Activated T-helper 1 cell treated with anti-CD3 and anti-CD28 coated beads, Interleukin-12 subunit alpha, Interleukin-12 subunit beta, Interleukin-2, Interleukin-4 antibody, amounts not matched to agents 30 ng/mL and 10 ng/mL and 1 ng/mL, durations not matched to agents 14 hours and 24 hours and 36 hours (primary cell): ENCODE results near the gene CDH4. TPM values are rescaled to one million over a fixed set of nuclear protein-coding genes. Genes with fewer than 3 reads are reported as not detected.

Source experiments
- DNase-seq: peaks from one replicate; pipeline ENCODE4 v3.0.0; 2021; ENCODE audit warnings: low spot score
- H3K27ac Mint-ChIP-seq: one replicate; pipeline ENCODE4 v1.8.0; 2021; ENCODE audit warnings: mild to moderate bottlenecking, mixed read lengths
- H3K27me3 Mint-ChIP-seq: one replicate; pipeline ENCODE4 v1.8.0; 2022; ENCODE audit warnings: mild to moderate bottlenecking, moderate library complexity, mixed read lengths; ENCODE audit not compliant: insufficient read depth
- H3K36me3 Mint-ChIP-seq: one replicate; pipeline ENCODE4 v1.8.0; 2021; ENCODE audit warnings: low read depth, mixed read lengths
- H3K4me1 Mint-ChIP-seq: one replicate; pipeline ENCODE4 v1.8.0; 2021; ENCODE audit warnings: low read depth, mixed read lengths
- H3K4me3 Mint-ChIP-seq: one replicate; pipeline ENCODE4 v1.8.0; 2021; ENCODE audit warnings: mild to moderate bottlenecking, moderate library complexity, mixed read lengths
- H3K9me3 Mint-ChIP-seq: one replicate; pipeline ENCODE4 v1.8.0; 2021; ENCODE audit warnings: mixed read lengths
- intact Hi-C: fragments of 100-400 bp; cut with micrococcal nuclease; formaldehyde crosslinking; loops from one replicate; pipeline ENCODE4 v1.15.1; 2024
- total RNA-seq: library from RNA; stranded (reverse); gene quantifications from 2 replicates; pipeline ENCODE4 v1.2.3, GENCODE V29; 2022

The CDH4 gene
- total RNA-seq, 1 donor from 2014 or later: not detected

DNA sequence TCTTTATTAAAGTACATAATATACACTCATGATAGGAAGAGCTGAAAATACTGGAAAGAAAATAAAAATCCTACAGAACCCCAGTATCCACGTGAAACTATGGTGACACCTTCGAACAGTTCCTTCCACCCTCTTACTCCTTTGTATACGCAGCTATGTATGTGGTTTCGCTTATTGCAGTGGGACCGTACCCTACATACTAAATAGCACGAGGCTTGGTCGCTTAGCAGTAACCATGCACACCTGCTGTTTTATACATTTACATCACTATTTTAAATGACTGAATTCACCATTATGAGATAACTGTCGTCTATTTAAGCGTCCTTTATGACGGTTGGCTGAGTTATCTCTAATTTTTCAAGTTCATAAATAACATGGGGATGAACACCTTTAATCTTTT, 400.1 kb downstream of the CDH4 start:
- Mint-ChIP-seq H3K36me3 (no peaks in the 10 kb centered on the region), H3K27me3 (no peaks in the 10 kb centered on the region), H3K4me3 (no peak overlapping the region), H3K27ac (no peak overlapping the region), H3K4me1 (no peaks in the 10 kb centered on the region), H3K9me3 (no peaks in the 10 kb centered on the region)
- intact Hi-C loops: no loop called here
- no peak for DNase-seq

DNA sequence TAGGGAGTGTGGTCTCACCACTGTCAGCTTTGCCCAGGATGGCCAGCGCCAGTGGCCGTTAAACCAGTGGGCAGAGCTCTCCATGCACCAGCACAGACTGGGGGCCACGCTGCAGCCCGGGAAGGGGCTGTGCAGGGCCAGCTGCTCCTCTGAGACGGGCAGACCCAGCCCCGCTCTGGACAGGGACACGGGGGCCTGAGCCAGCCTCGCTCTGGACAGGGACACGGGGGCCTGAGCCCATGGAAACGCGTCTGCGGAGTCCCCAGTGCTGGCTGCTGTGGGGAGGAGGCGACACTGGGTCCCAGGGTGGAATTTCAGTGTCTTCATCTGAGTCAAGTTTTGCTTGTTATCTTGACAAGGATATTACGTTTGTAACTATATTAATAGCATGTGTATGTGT, 402.7 kb downstream of the CDH4 start:
- Mint-ChIP-seq H3K36me3 (no peaks in the 10 kb centered on the region), H3K27ac (no peak overlapping the region), H3K27me3 (no peaks in the 10 kb centered on the region), H3K9me3 (no peaks in the 10 kb centered on the region), H3K4me3 (no peak overlapping the region), H3K4me1 (no peaks in the 10 kb centered on the region)
- intact Hi-C loops: no loop called here
- no peak for DNase-seq

DNA sequence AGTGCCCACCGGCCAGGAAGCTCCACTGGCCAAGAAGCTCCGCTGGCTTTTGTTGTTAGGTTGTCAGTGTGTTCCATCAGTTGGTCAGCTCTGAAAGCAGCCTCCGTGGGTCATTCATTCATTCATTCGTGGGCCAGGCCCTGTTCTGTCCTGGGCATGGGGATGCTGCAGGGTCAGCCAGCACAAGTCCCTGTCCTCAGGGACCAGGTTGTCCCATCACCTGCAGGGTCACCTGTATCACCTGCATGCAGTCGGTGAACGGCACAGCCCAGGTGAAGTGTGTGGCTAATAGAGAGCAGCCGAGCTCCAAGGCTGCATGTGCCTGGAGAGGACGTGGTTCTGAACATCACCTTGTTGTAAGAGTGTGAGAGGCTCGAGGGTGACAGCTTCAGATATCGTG, 403.5 kb downstream of the CDH4 start:
- intact Hi-C loops: no loop called here
- Mint-ChIP-seq H3K9me3 (no peaks in the 10 kb centered on the region), H3K4me3 (no peak overlapping the region), H3K27me3 (no peaks in the 10 kb centered on the region), H3K27ac (no peak overlapping the region), H3K4me1 (no peaks in the 10 kb centered on the region), H3K36me3 (no peaks in the 10 kb centered on the region)
- no peak for DNase-seq

DNA sequence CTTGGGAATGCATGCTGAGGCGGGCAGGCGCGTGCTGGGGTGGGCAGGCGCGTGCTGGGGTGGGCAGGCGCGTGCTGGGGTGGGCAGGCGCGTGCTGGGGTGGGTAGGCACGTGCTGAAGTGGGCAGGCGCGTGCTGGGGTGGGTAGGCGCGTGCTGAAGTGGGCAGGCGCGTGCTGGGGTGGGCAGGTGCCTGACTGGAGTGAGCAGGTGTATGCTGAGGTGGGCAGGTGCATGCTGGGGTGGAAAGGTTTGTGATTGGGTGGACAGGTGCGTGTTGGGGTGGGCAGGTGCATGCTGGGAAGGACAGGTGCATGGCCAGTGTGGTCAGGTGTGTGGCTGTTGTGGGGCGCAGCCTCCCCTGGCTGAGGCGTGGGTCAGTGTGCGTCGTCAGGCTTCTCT, 404.1 kb downstream of the CDH4 start:
- Mint-ChIP-seq H3K27ac (no peak overlapping the region), H3K4me3 (no peak overlapping the region), H3K27me3 (no peaks in the 10 kb centered on the region), H3K36me3 (no peaks in the 10 kb centered on the region), H3K9me3 (no peaks in the 10 kb centered on the region), H3K4me1 (no peaks in the 10 kb centered on the region)
- DNase-seq: no peak
- intact Hi-C loops: no loop called here

DNA sequence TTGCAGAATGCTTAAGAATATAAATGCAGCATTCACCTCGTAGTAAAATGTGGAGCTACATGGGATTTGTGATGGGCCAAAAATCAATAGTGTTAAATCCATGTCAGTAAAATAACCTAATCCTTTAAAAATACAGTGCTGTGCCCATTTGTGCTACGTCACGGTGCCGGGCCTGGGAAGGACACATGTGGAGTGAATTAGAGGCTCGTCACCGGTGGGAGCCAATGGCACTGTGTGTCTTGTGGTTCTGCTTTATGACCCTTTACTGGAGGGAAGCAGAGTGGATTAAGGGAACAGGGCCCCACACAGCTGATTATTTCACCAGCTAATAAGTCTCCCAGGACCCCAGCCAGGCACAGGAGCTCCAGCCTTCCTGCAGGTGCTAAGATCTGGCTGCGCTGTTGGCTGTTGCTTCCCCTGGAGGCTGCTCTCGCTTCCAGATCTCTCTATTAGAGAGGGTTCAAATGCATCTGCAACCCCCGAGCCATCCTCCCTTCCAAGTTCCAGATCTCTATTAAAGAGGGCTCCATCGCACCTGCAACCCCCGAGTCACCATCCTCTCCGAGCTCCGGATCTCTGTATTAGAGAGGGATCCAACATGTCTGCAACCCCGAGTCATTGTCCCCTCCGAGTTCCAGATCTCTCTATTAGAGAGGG, 405.8 kb downstream of the CDH4 start:
- intact Hi-C loops: no loop called here
- DNase-seq: no peak
- Mint-ChIP-seq H3K4me1 (no peaks in the 10 kb centered on the region), H3K9me3 (no peaks in the 10 kb centered on the region), H3K27ac (no peak overlapping the region), H3K27me3 (no peaks in the 10 kb centered on the region), H3K36me3 (no peaks in the 10 kb centered on the region), H3K4me3 (no peak overlapping the region)

DNA sequence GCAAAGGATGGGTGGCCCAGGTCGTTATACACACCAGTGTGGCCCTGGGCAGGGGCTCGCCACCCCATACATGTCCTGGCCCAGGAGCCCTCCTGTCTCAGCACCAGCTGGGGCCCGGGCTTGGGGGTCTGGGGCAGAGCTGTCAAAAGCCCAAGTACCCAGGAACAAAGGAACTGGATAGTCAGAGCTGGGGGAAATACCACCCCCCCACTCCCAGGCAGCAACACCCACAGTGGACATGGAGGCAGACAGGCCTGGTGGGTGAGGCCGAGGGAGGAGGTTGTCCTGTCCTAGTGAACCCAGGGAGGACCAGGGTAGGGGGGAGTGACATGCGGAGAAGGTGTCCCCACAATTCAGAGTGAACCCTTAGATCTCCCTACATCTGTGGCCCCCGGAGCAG, 406.5 kb downstream of the CDH4 start:
- intact Hi-C loops: no loop called here
- no peak overlapping the region for H3K27ac Mint-ChIP-seq
- no peaks in the 10 kb centered on the region for H3K9me3 Mint-ChIP-seq
- H3K4me1 Mint-ChIP-seq: no peaks in the 10 kb centered on the region
- H3K4me3 Mint-ChIP-seq: no peak overlapping the region
- no peaks in the 10 kb centered on the region for H3K36me3 Mint-ChIP-seq
- H3K27me3 Mint-ChIP-seq: no peaks in the 10 kb centered on the region
- no peak for DNase-seq

DNA sequence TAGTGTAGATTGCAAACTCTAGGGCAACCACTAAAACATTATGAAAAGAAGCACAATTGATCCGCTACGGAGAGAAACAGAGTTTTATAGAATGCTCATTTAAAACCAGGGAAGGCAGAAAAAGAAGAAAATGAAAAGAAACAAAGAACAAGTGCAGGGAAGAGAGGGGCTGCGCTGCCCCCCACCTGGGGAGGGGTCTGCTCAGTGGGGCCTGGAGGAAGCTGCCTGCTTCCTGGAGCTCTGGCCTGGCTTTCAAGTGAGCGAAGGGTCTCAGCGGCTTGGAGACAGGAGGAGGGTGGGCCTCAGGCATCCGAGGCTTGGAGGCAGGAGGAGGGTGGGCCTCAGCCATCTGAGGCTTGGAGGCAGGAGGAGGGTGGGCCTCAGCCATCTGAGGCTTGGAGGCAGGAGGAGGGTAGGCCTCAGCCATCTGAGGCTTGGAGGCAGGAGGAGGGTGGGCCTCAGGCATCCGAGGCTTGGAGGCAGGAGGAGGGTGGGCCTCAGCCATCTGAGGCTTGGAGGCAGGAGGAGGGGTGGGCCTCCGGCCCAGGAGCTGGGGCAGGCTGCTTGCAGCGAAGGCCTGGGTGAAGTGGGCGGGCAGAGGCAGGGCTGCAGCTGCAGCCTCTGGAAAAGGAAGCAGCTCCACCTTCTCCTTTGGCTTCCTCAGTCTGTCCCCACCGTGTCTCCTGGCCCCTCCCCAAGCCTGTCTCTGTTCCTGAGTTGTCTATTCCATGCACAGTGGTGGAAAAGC, 407.4 kb downstream of the CDH4 start:
- Mint-ChIP-seq H3K4me3 (no peak overlapping the region), H3K4me1 (no peaks in the 10 kb centered on the region), H3K27ac (no peak overlapping the region), H3K27me3 (no peaks in the 10 kb centered on the region), H3K36me3 (no peaks in the 10 kb centered on the region), H3K9me3 (no peaks in the 10 kb centered on the region)
- intact Hi-C loops: no loop called here
- DNase-seq: no peak

DNA sequence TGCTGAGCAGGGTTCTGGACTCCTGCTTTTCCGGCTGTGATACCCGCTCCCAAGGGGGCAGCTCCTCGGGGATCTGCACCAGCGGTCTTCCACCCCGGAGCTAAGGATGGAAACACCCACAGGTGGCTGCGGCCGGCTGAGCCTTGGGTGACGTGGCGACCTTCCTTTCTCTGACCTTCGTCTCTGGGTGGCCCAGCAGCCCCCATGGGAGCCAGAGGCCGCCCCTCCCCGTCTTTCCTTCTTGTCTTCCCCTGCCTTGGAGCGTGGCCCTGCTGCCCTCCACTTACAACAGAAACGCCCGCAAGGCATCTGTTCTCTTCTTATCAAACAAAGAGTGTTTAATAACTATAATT, 407.9 kb downstream of the CDH4 start:
- H3K27me3 Mint-ChIP-seq: no peaks in the 10 kb centered on the region
- H3K27ac Mint-ChIP-seq: no peak overlapping the region
- no peaks in the 10 kb centered on the region for H3K9me3 Mint-ChIP-seq
- no peak for DNase-seq
- intact Hi-C loops: no loop called here
- H3K4me3 Mint-ChIP-seq: no peak overlapping the region
- H3K36me3 Mint-ChIP-seq: no peaks in the 10 kb centered on the region
- no peaks in the 10 kb centered on the region for H3K4me1 Mint-ChIP-seq

DNA sequence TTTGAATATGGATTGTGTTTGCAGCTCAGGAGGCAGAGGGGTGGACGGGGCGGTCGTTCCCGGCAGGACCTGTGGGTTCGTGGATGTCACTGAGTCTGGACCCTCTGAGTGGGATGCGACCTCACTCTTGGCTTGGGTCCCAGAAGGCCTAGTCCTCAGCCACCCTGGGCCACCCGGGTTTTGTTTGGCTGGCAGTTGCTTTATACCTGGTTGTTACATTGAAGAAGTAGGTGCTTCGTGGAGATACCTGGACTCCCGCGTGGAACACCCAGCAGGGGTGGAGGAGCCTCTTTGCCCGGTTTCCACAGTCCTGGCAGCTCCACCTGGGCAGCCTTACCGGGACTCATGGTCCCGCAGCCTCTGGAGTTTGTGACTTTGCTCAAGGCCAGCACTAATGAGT, 408.5 kb downstream of the CDH4 start:
- Mint-ChIP-seq H3K4me3 (no peak overlapping the region), H3K9me3 (no peaks in the 10 kb centered on the region), H3K27me3 (no peaks in the 10 kb centered on the region), H3K27ac (no peak overlapping the region), H3K4me1 (no peaks in the 10 kb centered on the region), H3K36me3 (no peaks in the 10 kb centered on the region)
- intact Hi-C loops: no loop called here
- DNase-seq: no peak

DNA sequence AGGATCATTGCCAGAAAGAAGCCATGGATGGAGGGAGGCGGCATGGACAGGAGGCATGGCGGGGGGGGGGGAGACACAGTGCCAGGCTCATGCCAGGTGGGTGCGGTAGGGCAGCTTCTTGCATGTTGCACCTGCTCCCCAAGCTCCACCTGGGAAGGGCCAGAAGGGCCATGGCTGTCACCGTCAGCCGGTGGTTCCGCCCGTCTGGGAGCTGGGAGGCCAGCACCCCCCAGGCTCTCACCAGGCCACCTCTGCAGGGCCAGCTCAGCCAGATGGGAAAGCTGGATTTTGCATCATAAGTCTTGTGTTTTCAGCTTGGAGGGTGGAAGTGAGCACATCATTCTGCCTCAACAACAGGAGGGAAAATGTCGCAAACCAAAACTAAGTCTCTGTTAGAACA, 409.0 kb downstream of the CDH4 start:
- Mint-ChIP-seq H3K4me1 (no peaks in the 10 kb centered on the region), H3K27ac (no peak overlapping the region), H3K27me3 (no peaks in the 10 kb centered on the region), H3K36me3 (no peaks in the 10 kb centered on the region), H3K9me3 (no peaks in the 10 kb centered on the region), H3K4me3 (no peak overlapping the region)
- intact Hi-C loops: no loop called here
- DNase-seq: no peak

DNA sequence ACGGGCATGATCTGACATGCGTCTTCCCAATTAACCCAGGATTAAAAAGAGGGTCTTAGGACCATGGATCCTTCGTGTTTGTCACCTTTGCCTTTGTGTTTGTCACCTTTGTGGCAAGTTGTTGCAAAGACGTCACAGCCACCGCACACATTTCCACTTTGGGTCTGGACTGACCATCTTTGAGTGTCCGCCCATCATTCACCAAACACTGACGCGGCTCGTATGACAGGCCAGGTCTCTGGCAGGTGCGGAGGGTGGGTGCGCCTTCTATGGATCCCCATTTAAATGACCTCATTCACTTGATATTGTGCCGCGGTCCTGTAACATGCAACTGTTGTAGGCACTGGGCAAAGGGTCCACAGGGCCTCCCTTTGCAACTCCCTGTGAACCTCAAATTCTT, 409.5 kb downstream of the CDH4 start:
- Mint-ChIP-seq H3K4me1 (no peaks in the 10 kb centered on the region), H3K9me3 (no peaks in the 10 kb centered on the region), H3K27me3 (no peaks in the 10 kb centered on the region), H3K27ac (no peak overlapping the region), H3K4me3 (no peak overlapping the region), H3K36me3 (no peaks in the 10 kb centered on the region)
- no peak for DNase-seq
- intact Hi-C loops: no loop called here

DNA sequence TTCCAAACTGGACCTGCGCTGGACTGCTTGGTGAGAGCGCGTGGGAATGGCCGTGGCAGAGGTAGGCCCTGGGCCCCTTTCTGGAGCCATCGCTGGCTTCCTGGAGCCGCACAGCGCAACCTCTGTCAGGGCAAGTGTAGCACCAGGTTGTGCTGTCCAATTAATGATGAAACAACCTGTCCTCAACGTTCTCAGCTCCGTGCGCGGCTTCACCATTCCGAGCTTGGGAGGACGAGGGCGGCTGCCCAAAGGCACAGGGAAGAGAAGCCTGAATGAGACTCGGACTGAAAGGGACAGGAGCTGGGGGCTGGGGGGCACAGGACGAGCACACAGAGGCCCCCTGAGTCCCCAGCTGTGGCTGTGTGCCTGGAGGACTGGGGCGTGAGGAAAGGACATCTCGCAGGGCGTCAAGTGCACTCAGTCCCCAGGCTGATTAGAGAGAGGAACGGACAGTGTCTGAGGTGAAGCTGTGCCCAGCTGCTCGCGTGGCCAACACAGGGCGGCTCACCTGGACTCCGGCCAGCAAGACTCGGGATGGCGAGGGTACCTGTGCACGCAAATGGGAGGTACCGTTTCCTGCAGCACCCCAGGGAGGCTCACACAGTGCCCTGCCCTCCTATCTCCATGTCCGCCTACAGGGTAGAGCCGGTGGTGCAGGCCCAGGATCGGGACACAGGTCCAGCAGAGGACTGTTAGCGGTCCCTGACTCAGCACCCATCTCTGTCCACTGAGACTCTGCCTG, 410.3 kb downstream of the CDH4 start:
- no peaks in the 10 kb centered on the region for H3K27me3 Mint-ChIP-seq
- H3K9me3 Mint-ChIP-seq: no peaks in the 10 kb centered on the region

DNA sequence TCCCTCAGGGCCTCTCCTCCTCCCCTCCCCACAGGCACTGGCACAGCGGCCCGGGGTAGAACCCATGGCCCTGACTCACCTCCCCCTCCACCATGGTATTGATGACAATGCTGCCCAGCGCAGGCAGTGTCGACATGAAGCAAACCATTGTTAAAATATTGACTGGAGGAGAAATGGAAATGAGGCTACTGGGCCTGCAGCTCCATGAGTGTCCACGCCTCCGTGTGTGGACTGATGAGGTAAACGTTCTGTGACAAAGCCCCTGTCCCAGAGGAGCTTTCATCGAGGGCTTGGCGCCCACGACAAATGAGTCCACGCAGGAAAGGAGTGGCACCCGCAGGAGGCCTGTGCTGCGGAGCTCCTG, 410.9 kb downstream of the CDH4 start:
- H3K27ac Mint-ChIP-seq: no peak overlapping the region
- intact Hi-C loops: no loop called here
- H3K36me3 Mint-ChIP-seq: no peaks in the 10 kb centered on the region
- H3K9me3 Mint-ChIP-seq: no peaks in the 10 kb centered on the region
- no peak for DNase-seq
- no peaks in the 10 kb centered on the region for H3K27me3 Mint-ChIP-seq
- H3K4me3 Mint-ChIP-seq: no peak overlapping the region
- H3K4me1 Mint-ChIP-seq: no peaks in the 10 kb centered on the region

More for the DNA sequence above, 410.3 kb downstream of the CDH4 start:
- Mint-ChIP-seq H3K4me1 (no peaks in the 10 kb centered on the region), H3K4me3 (no peak overlapping the region), H3K36me3 (no peaks in the 10 kb centered on the region), H3K27ac (no peak overlapping the region)
- intact Hi-C loops: no loop called here
- DNase-seq: no peak
